Measurements from ENCODE around the gene ODAD4.
A peak's percentile ranks its signal among the peaks of the same experiment; 100 is the strongest.
"Not testable (repeated sequence)": the region's sequence is repeated elsewhere in the genome, so short reads cannot be mapped to it uniquely, and the experiment has no call there.

The ODAD4 gene

GRCh38 chr17:41928693-41929251 lies 1.6 kb upstream of the ODAD4 start:
- H3K9me3 ChIP-seq (ENCODE audit: control insufficient read depth, low read length): no peaks in the 10 kb centered on the region
- peaks cover 8% of the 10 kb centered on the region for H3K4me1 ChIP-seq (ENCODE audit: control insufficient read depth, insufficient read depth, low read length, poor library complexity, severe bottlenecking)
- 73 to 90% methylated on average over 3 to 4 of the region's 6 CpGs for WGBS, 2 experiments (ENCODE audit: insufficient coverage in 2 of 2)
- H3K4me3 ChIP-seq (ENCODE audit: extremely low read depth, insufficient read depth, low read length, poor library complexity, severe bottlenecking): no peak overlapping the region
- H3K27ac ChIP-seq (ENCODE audit: low read depth, low read length, severe bottlenecking): no peak overlapping the region
- no peaks in the 10 kb centered on the region for H3K36me3 ChIP-seq (ENCODE audit: control insufficient read depth, insufficient read depth, low read length)

- 78 to 90% methylated on average over 4 of the region's 18 CpGs for WGBS, 2 experiments (ENCODE audit: insufficient coverage in 2 of 2)
- H3K36me3 ChIP-seq (ENCODE audit: control insufficient read depth, insufficient read depth, low read length); H3K9me3 ChIP-seq (ENCODE audit: control insufficient read depth, low read length); H3K4me1 ChIP-seq (ENCODE audit: control insufficient read depth, insufficient read depth, low read length, poor library complexity, severe bottlenecking): not testable (repeated sequence)
- H3K27ac ChIP-seq (ENCODE audit: low read depth, low read length, severe bottlenecking): peak overlapping the region; percentile 92
- H3K4me3 ChIP-seq (ENCODE audit: extremely low read depth, insufficient read depth, low read length, poor library complexity, severe bottlenecking): peak overlapping the region; percentile 53
Observed at GRCh38 chr17:41930833-41931156, 378 bp downstream of the ODAD4 start.

- H3K4me1 ChIP-seq (ENCODE audit: control insufficient read depth, insufficient read depth, low read length, poor library complexity, severe bottlenecking); H3K9me3 ChIP-seq (ENCODE audit: control insufficient read depth, low read length); H3K27ac ChIP-seq (ENCODE audit: low read depth, low read length, severe bottlenecking); H3K4me3 ChIP-seq (ENCODE audit: extremely low read depth, insufficient read depth, low read length, poor library complexity, severe bottlenecking); H3K36me3 ChIP-seq (ENCODE audit: control insufficient read depth, insufficient read depth, low read length): not testable (repeated sequence)
- 83 to 95% methylated on average over 1 to 3 of the region's 4 CpGs for WGBS, 2 experiments (ENCODE audit: insufficient coverage in 2 of 2)
Observed at GRCh38 chr17:41931715-41932114, 1.3 kb downstream of the ODAD4 start.

GRCh38 chr17:41932816-41933389 lies 2.5 kb downstream of the ODAD4 start:
- peaks cover 9% of the 10 kb centered on the region for H3K36me3 ChIP-seq (ENCODE audit: control insufficient read depth, insufficient read depth, low read length)
- no peak overlapping the region for H3K27ac ChIP-seq (ENCODE audit: low read depth, low read length, severe bottlenecking)
- 92% methylated on average over 2 of the region's 2 CpGs; no CpG with 5 or more reads in 1 of the 2 experiments for WGBS, 2 experiments (ENCODE audit: insufficient coverage in 2 of 2)
- no peaks in the 10 kb centered on the region for H3K9me3 ChIP-seq (ENCODE audit: control insufficient read depth, low read length)
- peaks cover 8% of the 10 kb centered on the region for H3K4me1 ChIP-seq (ENCODE audit: control insufficient read depth, insufficient read depth, low read length, poor library complexity, severe bottlenecking)
- no peak overlapping the region for H3K4me3 ChIP-seq (ENCODE audit: extremely low read depth, insufficient read depth, low read length, poor library complexity, severe bottlenecking)

- Histone ChIP-seq H3K27ac (ENCODE audit: low read depth, low read length, severe bottlenecking) (no peak overlapping the region), H3K4me1 (ENCODE audit: control insufficient read depth, insufficient read depth, low read length, poor library complexity, severe bottlenecking) (peaks cover 2% of the 10 kb centered on the region), H3K36me3 (ENCODE audit: control insufficient read depth, insufficient read depth, low read length) (peaks cover 9% of the 10 kb centered on the region), H3K9me3 (ENCODE audit: control insufficient read depth, low read length) (no peaks in the 10 kb centered on the region), H3K4me3 (ENCODE audit: extremely low read depth, insufficient read depth, low read length, poor library complexity, severe bottlenecking) (no peak overlapping the region)
- 95 to 99% methylated on average over 5 to 6 of the region's 6 CpGs for WGBS, 2 experiments (ENCODE audit: insufficient coverage in 2 of 2)
Observed at GRCh38 chr17:41935641-41936040, 5.2 kb downstream of the ODAD4 start.

- Histone ChIP-seq H3K36me3 (ENCODE audit: control insufficient read depth, insufficient read depth, low read length) (peaks cover 9% of the 10 kb centered on the region), H3K4me1 (ENCODE audit: control insufficient read depth, insufficient read depth, low read length, poor library complexity, severe bottlenecking) (no peaks in the 10 kb centered on the region), H3K9me3 (ENCODE audit: control insufficient read depth, low read length) (no peaks in the 10 kb centered on the region), H3K4me3 (ENCODE audit: extremely low read depth, insufficient read depth, low read length, poor library complexity, severe bottlenecking) (no peak overlapping the region), H3K27ac (ENCODE audit: low read depth, low read length, severe bottlenecking) (no peak overlapping the region)
- WGBS, 2 experiments (ENCODE audit: insufficient coverage in 2 of 2): 92% methylated on average over 11 to 13 of the region's 19 CpGs
Observed at GRCh38 chr17:41937970-41938954, 7.8 kb downstream of the ODAD4 start.

- WGBS, 2 experiments (ENCODE audit: insufficient coverage in 2 of 2): 91 to 96% methylated on average over 4 of the region's 4 CpGs
- no peak overlapping the region for H3K4me3 ChIP-seq (ENCODE audit: extremely low read depth, insufficient read depth, low read length, poor library complexity, severe bottlenecking)
Observed at GRCh38 chr17:41939044-41939692, 8.8 kb downstream of the ODAD4 start.

GRCh38 chr17:41939693-41940090 lies 9.3 kb downstream of the ODAD4 start:
- H3K4me3 ChIP-seq (ENCODE audit: extremely low read depth, insufficient read depth, low read length, poor library complexity, severe bottlenecking): no peak overlapping the region
- H3K4me1 ChIP-seq (ENCODE audit: control insufficient read depth, insufficient read depth, low read length, poor library complexity, severe bottlenecking): no peaks in the 10 kb centered on the region
- H3K27ac ChIP-seq (ENCODE audit: low read depth, low read length, severe bottlenecking): no peak overlapping the region
- peaks cover 9% of the 10 kb centered on the region for H3K36me3 ChIP-seq (ENCODE audit: control insufficient read depth, insufficient read depth, low read length)
- WGBS, 2 experiments (ENCODE audit: insufficient coverage in 2 of 2): 95 to 98% methylated on average over 6 of the region's 6 CpGs
- no peaks in the 10 kb centered on the region for H3K9me3 ChIP-seq (ENCODE audit: control insufficient read depth, low read length)

More at GRCh38 chr17:41939044-41939692, 8.8 kb downstream of the ODAD4 start:
- Histone ChIP-seq H3K36me3 (ENCODE audit: control insufficient read depth, insufficient read depth, low read length) (peaks cover 9% of the 10 kb centered on the region), H3K4me1 (ENCODE audit: control insufficient read depth, insufficient read depth, low read length, poor library complexity, severe bottlenecking) (no peaks in the 10 kb centered on the region), H3K9me3 (ENCODE audit: control insufficient read depth, low read length) (no peaks in the 10 kb centered on the region), H3K27ac (ENCODE audit: low read depth, low read length, severe bottlenecking) (no peak overlapping the region)

GRCh38 chr17:41941168-41941567 lies 10.8 kb downstream of the ODAD4 start:
- H3K36me3 ChIP-seq (ENCODE audit: control insufficient read depth, insufficient read depth, low read length): no peaks in the 10 kb centered on the region
- H3K9me3 ChIP-seq (ENCODE audit: control insufficient read depth, low read length): no peaks in the 10 kb centered on the region
- no peak overlapping the region for H3K27ac ChIP-seq (ENCODE audit: low read depth, low read length, severe bottlenecking)
- WGBS, 2 experiments (ENCODE audit: insufficient coverage in 2 of 2): no CpG with 5 or more reads among the region's 5 CpGs
- H3K4me3 ChIP-seq (ENCODE audit: extremely low read depth, insufficient read depth, low read length, poor library complexity, severe bottlenecking): no peak overlapping the region
- H3K4me1 ChIP-seq (ENCODE audit: control insufficient read depth, insufficient read depth, low read length, poor library complexity, severe bottlenecking): no peaks in the 10 kb centered on the region

- H3K36me3 ChIP-seq (ENCODE audit: control insufficient read depth, insufficient read depth, low read length): no peaks in the 10 kb centered on the region
- no peaks in the 10 kb centered on the region for H3K4me1 ChIP-seq (ENCODE audit: control insufficient read depth, insufficient read depth, low read length, poor library complexity, severe bottlenecking)
- H3K4me3 ChIP-seq (ENCODE audit: extremely low read depth, insufficient read depth, low read length, poor library complexity, severe bottlenecking): no peak overlapping the region
- WGBS, 2 experiments (ENCODE audit: insufficient coverage in 2 of 2): 94 to 96% methylated on average over 5 to 6 of the region's 8 CpGs
- no peaks in the 10 kb centered on the region for H3K9me3 ChIP-seq (ENCODE audit: control insufficient read depth, low read length)
- H3K27ac ChIP-seq (ENCODE audit: low read depth, low read length, severe bottlenecking): no peak overlapping the region
Observed at GRCh38 chr17:41942626-41943373, 12.4 kb downstream of the ODAD4 start.
